NCI-H748 (cell line): ENCODE results near the gene SNAI3.
A peak's percentile ranks its signal among the peaks of the same experiment; 100 is the strongest.

Source experiments
- DNase-seq: peaks from one replicate; lab custom pipeline; 2025; ENCODE audit not compliant: unreplicated experiment; lab: John Stamatoyannopoulos, UW

SNAI3 gene

GRCh38 chr16:88691924-88692560 is 5.7 kb upstream of the SNAI3 start:
- DNase-seq, result no peak

DNA sequence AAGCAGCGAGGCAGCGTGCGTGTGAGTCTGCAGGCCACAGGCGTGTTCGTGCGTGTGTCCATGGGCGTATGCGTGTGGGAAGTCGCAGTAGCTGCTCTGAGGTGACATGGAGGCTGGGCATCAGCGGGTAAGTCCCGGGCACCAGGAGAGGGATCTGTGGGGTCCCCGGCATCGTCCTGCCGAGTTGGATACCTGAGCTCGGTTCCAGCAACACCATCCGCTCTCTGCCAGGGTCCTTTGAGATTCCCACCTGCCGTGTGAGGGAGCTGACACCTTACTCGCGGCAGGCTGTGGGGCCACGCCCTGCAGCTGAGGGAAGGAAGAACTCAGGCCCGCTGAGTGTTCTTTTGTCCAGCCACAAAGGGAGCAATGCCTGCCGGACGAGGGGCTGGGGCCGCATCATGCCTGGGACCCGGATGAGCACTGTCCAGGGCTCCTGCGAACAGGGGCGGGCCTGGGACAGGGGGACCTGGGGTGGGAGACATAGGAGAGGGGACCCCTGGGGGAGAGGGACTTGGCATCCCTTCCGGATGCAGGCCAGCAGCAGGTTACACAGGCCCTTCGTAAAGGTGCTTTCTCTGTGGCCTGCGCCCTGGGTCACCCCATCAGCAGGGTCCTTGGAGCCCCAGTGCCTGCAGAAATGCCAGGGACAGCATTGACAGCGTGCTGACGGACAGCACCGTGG is 5.0 kb upstream of the SNAI3 start:
- DNase-seq, result no peak

GRCh38 chr16:88690341-88691128 is 4.2 kb upstream of the SNAI3 start:
- no peak for DNase-seq

DNA sequence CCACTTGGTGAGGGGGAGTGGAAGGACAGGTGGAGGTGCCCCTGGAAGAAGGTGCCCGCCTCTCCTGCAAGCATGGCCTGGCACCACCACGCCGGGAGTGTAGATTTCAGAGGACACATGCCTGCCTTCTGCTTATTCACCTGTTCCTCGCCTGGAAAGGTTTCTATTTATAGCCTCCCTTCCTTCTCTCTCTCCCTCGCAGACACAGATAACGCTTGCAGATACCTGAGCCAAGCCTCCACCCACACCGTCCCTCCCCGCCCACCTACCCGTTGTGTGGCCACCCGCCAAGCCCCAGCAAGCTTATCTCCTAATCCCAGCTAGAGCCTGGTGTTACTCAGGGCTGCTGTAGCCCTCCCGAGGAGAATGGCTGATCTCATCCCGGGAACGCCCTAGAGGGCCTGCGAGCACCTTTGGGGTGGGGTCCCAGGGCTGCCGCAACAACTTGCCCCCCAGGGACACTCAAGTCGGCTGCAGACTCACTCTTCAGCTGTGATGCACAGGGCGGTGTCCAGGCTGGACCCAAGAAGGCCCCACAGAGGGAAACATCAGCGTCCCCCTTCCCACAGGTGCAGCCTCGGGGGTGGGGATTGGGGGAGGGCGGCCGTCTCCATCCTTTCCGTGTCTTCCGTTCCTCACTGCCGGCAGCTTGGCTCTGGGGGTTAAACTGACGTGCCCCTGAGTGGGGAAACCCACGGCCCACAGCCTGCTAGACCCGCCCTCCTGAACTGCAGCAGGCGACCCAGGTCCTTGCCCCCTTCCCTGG is 1.9 kb upstream of the SNAI3 start:
- DNase-seq, result peak; percentile 30

- DNase-seq, result no peak
These were observed 1.3 kb upstream of the SNAI3 start for GRCh38 chr16:88687676-88688012.

DNA sequence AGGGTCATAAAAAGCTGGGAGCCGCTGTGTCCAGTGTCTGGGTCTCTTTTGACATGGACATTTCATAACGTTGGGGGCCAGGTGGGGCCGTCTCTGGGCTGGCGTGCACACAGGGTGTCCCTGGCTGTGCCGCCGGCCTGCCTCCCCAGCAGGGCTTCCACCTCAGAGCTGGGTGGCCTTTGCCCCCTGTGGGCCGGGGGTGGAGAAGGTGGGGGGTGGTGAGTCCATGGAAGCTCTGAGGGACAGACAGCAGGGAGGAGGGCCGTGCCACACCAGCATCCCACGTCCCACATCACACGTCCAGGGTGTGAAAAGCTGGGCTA is 908 bp upstream of the SNAI3 start:
- no peak for DNase-seq

DNA sequence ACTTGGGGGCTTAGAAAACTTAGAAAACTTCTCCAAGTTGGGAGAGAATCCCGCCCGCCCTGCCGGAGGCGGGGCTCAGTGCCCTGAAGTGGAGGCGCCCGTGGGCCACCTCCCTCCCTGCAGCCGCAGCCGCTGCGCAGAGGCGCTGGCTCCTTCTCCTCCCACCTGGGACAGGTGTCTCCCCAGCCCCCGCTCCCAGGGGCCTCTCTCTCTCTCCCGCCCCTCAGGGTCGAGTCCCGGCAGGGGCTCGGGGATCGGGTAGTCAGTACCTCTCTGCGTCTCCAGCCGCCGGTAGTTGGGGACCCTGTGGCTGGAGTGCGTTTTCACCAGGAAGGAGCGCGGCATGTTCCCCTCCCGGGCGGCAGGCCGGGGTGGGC is 257 bp downstream of the SNAI3 start:
- peak; percentile 74 for DNase-seq

- DNase-seq, result peak; percentile 14
These were observed 898 bp downstream of the SNAI3 start for GRCh38 chr16:88685156-88686061.

GRCh38 chr16:88684569-88685155 is 1.6 kb downstream of the SNAI3 start:
- no peak for DNase-seq

- DNase-seq, result no peak
These were observed 4.4 kb downstream of the SNAI3 start for GRCh38 chr16:88681709-88682451.

- DNase-seq, result peak; percentile 34
These were observed 5.1 kb downstream of the SNAI3 start for GRCh38 chr16:88681084-88681680.

DNA sequence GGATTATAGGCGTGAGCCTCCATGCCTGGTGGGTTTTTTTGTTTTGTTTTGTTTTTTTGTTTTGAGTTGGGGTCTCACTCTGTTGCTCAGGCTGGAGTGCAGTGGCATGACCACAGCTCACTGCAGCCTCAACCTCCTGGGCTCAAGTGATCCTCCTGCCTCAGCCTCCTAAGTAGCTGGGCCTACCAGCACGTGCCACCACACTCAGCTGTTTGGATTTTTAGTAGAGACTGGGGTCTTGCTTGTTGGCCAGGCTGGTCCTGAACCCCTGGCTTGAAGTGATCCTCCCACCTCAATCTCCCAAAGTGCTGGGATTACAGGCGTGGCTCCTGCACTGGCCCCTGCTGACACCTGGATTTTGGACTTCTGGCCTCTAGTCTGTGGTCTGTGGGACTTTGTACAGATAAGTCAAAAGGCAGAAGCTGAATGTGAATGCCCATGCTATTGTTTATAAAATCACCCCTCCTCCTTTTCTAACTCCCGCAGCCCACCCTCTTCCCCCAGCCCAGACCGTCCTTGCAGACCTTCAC is 5.7 kb downstream of the SNAI3 start:
- no peak for DNase-seq

GRCh38 chr16:88678224-88678979 is 7.9 kb downstream of the SNAI3 start:
- no peak for DNase-seq

DNA sequence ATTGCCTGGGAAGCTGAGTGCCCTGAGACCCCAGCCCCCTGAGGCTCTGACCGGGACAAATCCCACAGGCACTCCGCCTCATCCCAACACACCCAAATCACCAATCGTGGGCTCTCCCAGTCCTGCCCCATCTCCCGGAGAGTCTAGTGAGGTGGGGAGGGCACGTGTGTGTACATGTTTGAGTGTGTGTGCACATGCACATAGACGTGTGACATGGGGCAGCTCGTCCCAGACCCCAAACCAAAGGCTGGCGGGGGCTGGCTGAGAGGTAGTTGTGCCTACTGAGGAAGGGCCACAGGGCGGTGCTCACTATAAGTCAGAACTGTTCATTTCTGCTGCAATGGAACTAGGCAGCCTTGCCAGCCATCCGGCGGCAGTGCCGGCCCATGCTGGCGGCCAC is 8.6 kb downstream of the SNAI3 start:
- DNase-seq, result no peak

DNA sequence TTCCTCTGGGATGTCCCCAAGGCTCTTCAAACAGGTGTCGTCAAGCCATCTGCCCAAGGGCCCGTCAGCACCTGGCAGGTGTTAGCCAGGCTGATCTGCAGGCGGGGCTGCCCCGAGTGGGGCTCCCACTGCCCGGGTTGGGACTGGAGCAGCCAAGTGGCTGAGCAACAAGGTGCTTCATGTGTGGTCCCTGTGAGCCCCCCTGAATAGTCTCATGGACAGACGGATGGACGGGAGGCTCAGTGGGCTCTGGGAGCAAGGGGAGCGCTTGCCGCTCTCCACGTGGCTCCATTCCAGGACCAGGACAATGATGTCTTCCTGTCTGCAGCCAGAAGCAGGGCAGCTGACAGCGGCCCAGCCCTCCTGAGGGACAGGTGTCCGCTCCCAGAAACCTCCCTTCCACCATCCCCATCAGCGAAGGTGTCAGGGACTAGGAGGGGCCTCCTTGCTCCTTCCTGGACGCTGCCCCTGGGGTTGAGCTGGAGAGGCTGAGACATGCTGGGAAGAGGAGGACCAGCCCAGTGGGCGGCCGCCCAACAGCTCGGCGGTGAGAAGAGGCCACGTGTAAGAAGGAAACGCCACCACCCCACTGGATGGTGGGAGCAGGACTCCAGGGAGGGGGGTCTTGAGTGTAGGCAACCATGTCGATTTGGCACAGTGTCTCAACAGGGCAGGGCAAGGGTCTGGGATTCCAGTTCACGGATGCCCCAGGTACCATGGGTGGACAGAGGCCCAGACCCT is 9.6 kb downstream of the SNAI3 start:
- no peak for DNase-seq

DNA sequence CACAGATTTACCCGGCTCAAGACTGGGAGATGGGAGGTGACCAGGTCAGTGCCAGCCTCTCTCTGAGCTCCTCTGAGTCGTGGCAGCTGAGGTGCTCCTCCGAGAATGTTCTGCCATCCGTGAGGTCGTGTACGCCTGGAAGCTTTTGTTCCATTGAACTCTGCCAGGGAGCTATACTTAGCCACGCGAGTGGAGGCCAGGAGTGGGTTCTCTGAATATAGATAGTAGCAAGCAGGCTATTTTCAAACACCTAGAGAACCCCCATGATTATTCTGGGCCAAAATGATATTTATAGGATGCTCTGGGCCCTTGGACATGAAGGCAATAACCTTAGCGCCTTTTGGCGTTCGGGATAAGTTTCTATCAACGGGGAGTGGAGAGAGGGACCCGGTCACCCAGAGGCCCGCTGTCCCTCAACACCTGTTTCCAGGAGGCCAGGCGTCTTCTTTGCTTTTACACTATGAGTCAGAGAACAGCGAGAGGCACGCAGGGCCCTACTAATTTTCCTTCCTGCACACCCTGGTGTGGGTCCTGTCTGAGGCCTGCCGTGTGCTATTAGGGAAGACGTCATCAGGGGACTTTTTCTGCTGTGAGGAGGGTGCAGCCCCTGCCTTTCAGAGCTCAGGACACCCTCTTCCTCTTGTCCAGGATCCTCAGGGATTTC is 12.5 kb downstream of the SNAI3 start:
- no peak for DNase-seq

GRCh38 chr16:88672776-88673175 is 13.5 kb downstream of the SNAI3 start:
- DNase-seq, result peak; percentile 19
